K562 (cell line): ENCODE measurements around the gene JAK3. TPM values are rescaled to one million over a fixed set of nuclear protein-coding genes. Genes with fewer than 3 reads are reported as not detected.

Source experiments
- ATAC-seq: fragments of 200-7000 bp; cut with Tn5 transposase; 3 replicates; pipeline ENCODE4 v1.9.1; 2020; ENCODE audit warnings: moderate library complexity
- BruUV-seq: library from RNA; stranded (reverse); fragments of 400-500 nt; replicated peaks from 2 replicates; lab custom pipeline; 2021; lab: Mats Ljungman, UMichigan
- CTCF ChIA-PET: fragments of 300-600 bp; formaldehyde crosslinking; extraction: SDS; loops from one replicate; lab custom pipeline; 2021; ENCODE audit warnings: low intra/inter-chr PET ratio; lab: Yijun Ruan, JAX
- POLR2A ChIA-PET: fragments of 300-600, 350-650 bp; sonication (Branson Sonifier 250); formaldehyde crosslinking; extraction: SDS; loops from one replicate; lab custom pipeline; 2021; ENCODE audit warnings: antibody characterized with exemption, inconsistent platforms; lab: Yijun Ruan, JAX
- DNase-seq, 4 experiments: peaks; one replicate each; pipeline versions ENCODE4 v3.0.0 to v3.0.0-alpha.2; 2011 to 2018; ENCODE audit warnings: low spot score in 3 of 4, mixed read lengths in 3 of 4; ENCODE audit errors: extremely low read depth in 1 of 4
- FAIRE-seq: peaks from 2 replicates; lab custom pipeline; 2011; peaks lifted over from hg19 to GRCh38; lab: Jason Lieb, UNC
- H2AFZ ChIP-seq: 2 replicates; pipeline ENCODE4 v1.6.0; 2011; ENCODE audit warnings: low read depth, low read length, control low read depth, inconsistent platforms
- H3K27ac ChIP-seq: fragments of 200-600 bp; 3 replicates; pipeline ENCODE4 v1.8.0; 2011; ENCODE audit warnings: low read depth, mild to moderate bottlenecking, control low read depth, inconsistent platforms, low read length, moderate library complexity, mixed read lengths; ENCODE audit errors: extremely low read depth
- H3K27me3 ChIP-seq, 2 experiments: fragments of 300-600 bp in 1 of 2; 2 replicates in 1 of 2; 3 replicates in 1 of 2; pipeline versions ENCODE4 v1.6.0 to v1.8.0; 2011; ENCODE audit warnings: inconsistent platforms in 2 of 2, low read length in 2 of 2, mild to moderate bottlenecking in 1 of 2, mixed read lengths in 1 of 2, moderate library complexity in 1 of 2; ENCODE audit not compliant: control insufficient read depth in 2 of 2, insufficient read depth in 2 of 2
- H3K36me3 ChIP-seq: fragments of 300-600 bp; 3 replicates; pipeline ENCODE4 v1.8.0; 2011; ENCODE audit warnings: mild to moderate bottlenecking, low read length, inconsistent platforms; ENCODE audit not compliant: control insufficient read depth, insufficient read depth
- H3K4me1 ChIP-seq, 2 experiments: fragments of 200-600 bp in 1 of 2; replicated peaks in 1 of 2; 2 replicates in 1 of 2; 3 replicates in 1 of 2; pipeline versions ENCODE4 v1.5.1 to v1.8.0; 2011; ENCODE audit warnings: inconsistent platforms in 2 of 2, low read length in 2 of 2, mild to moderate bottlenecking in 1 of 2, mixed read lengths in 1 of 2, moderate library complexity in 1 of 2; ENCODE audit not compliant: control insufficient read depth in 2 of 2, insufficient read depth in 2 of 2
- H3K4me2 ChIP-seq: 2 replicates; pipeline ENCODE4 v1.6.1; 2011; ENCODE audit warnings: low read length, control low read depth, inconsistent platforms, mixed read lengths; ENCODE audit not compliant: insufficient read depth
- H3K4me3 ChIP-seq: fragments of 200-600 bp; sonication (generic), shearing (Covaris generic); 2 replicates; pipeline ENCODE4 v1.5.1; 2016; ENCODE audit warnings: control low read depth, inconsistent platforms
- H3K79me2 ChIP-seq: fragments of 200-600 bp; 3 replicates; pipeline ENCODE4 v1.8.0; 2011; ENCODE audit warnings: low read length, inconsistent platforms; ENCODE audit not compliant: control insufficient read depth, insufficient read depth
- H3K9ac ChIP-seq, 2 experiments: 2 replicates each; pipeline versions ENCODE4 v1.6.0 to v1.6.1; 2011; ENCODE audit warnings: low read depth in 2 of 2, low read length in 2 of 2, control low read depth in 1 of 2, inconsistent platforms in 1 of 2, mild to moderate bottlenecking in 1 of 2, mixed read lengths in 1 of 2; ENCODE audit not compliant: insufficient read depth in 1 of 2
- H3K9me1 ChIP-seq: one replicate; pipeline ENCODE4 v1.6.0; 2011; ENCODE audit warnings: inconsistent platforms, mild to moderate bottlenecking, low read length, moderate library complexity; ENCODE audit not compliant: control insufficient read depth, insufficient read depth
- H3K9me3 ChIP-seq: replicated peaks from 2 replicates; pipeline ENCODE4 v1.5.1; 2011; ENCODE audit warnings: low read depth, low read length, inconsistent platforms; ENCODE audit not compliant: control insufficient read depth, insufficient read depth
- H4K20me1 ChIP-seq: replicated peaks from 2 replicates; pipeline ENCODE4 v1.6.1; 2011; ENCODE audit warnings: low read length, inconsistent platforms, mixed read lengths; ENCODE audit not compliant: control insufficient read depth, insufficient read depth
- CREB3L1 ChIP-seq: fragments of 450-650 bp; IDR thresholded peaks from 2 replicates; pipeline ENCODE4 v1.6.1; 2014; ENCODE audit warnings: low read depth, mild to moderate bottlenecking, moderate library complexity, borderline replicate concordance
- FOXA1 ChIP-seq: fragments of 450-650 bp; IDR thresholded peaks from 2 replicates; pipeline ENCODE4 v1.6.1; 2016; ENCODE audit warnings: mild to moderate bottlenecking, borderline replicate concordance
- GMEB1 ChIP-seq: fragments of 250-450 bp; sonication (Bioruptor Pico); IDR thresholded peaks from 2 replicates; pipeline ENCODE4 v1.4.0; 2020; ENCODE audit warnings: mild to moderate bottlenecking
- KDM1A ChIP-seq, 2 experiments: fragments of 450-650 bp; IDR thresholded peaks; 2 replicates each; pipeline ENCODE4 v1.6.1; 2016; ENCODE audit warnings: mild to moderate bottlenecking in 2 of 2
- MAX ChIP-seq: sonication (generic); formaldehyde crosslinking; IDR thresholded peaks from 2 replicates; pipeline ENCODE4 v1.9.0; 2022; ENCODE audit warnings: mild to moderate bottlenecking, missing genetic modification reagents
- MLX ChIP-seq, 2 experiments: fragments of 450-650 bp in 1 of 2; sonication (generic) in 1 of 2; formaldehyde crosslinking; conservative IDR thresholded peaks; 2 replicates each; pipeline versions ENCODE4 v1.4.0 to v1.8.1; 2020 to 2022; ENCODE audit warnings: mild to moderate bottlenecking in 1 of 2, missing genetic modification reagents in 1 of 2
- MTA1 ChIP-seq: fragments of 450-650 bp; IDR thresholded peaks from 2 replicates; pipeline ENCODE4 v1.6.1; 2017; ENCODE audit warnings: borderline replicate concordance
- MTF1 ChIP-seq: fragments of 250-450 bp; sonication (Bioruptor Pico); IDR thresholded peaks from 2 replicates; pipeline ENCODE4 v1.9.0; 2021; ENCODE audit warnings: moderate library complexity, mild to moderate bottlenecking, inconsistent platforms, borderline replicate concordance
- NCOA6 ChIP-seq: fragments of 450-650 bp; IDR thresholded peaks from 2 replicates; pipeline ENCODE4 v1.6.1; 2017; ENCODE audit warnings: mild to moderate bottlenecking
- NFIC ChIP-seq: fragments of 450-650 bp; IDR thresholded peaks from 2 replicates; pipeline ENCODE4 v1.6.1; 2017; ENCODE audit warnings: mild to moderate bottlenecking, inconsistent platforms
- NR2C1 ChIP-seq, 2 experiments: fragments of 450-650 bp; IDR thresholded peaks; 2 replicates each; pipeline ENCODE4 v1.6.1; 2017; ENCODE audit warnings: mild to moderate bottlenecking in 2 of 2, antibody characterized with exemption in 1 of 2, inconsistent platforms in 1 of 2, missing compliant biosample characterization in 1 of 2, missing genetic modification characterization in 1 of 2
- PHF20 ChIP-seq: fragments of 450-650 bp; IDR thresholded peaks from 2 replicates; pipeline ENCODE4 v1.6.1; 2018; ENCODE audit not compliant: partially characterized antibody
- RBM25 ChIP-seq: fragments of 200-400 bp; formaldehyde crosslinking; IDR thresholded peaks from 2 replicates; pipeline ENCODE4 v1.6.1; 2018; ENCODE audit warnings: low read length, low read depth, moderate library complexity; ENCODE audit not compliant: severe bottlenecking
- SMARCA5 ChIP-seq: fragments of 450-650 bp; IDR thresholded peaks from 2 replicates; pipeline ENCODE4 v1.6.1; 2016
- USF2 ChIP-seq: sonication (generic); formaldehyde crosslinking; IDR thresholded peaks from 2 replicates; pipeline ENCODE4 v1.5.0; 2020; ENCODE audit warnings: missing genetic modification reagents
- ZNF165 ChIP-seq: fragments of 250-450 bp; sonication (Bioruptor Pico); IDR thresholded peaks from 2 replicates; pipeline ENCODE4 v1.4.0; 2020; ENCODE audit warnings: borderline replicate concordance
- ZNF174 ChIP-seq: fragments of 250-450 bp; sonication (Bioruptor Pico); IDR thresholded peaks from 2 replicates; pipeline ENCODE4 v1.4.0; 2020; ENCODE audit warnings: mild to moderate bottlenecking
- WGBS: fragments of 100-300 bp; shearing (Covaris generic); methylation state at CpG from one replicate; pipeline ENCODE4 v1.1.6; 2016; ENCODE audit warnings: low coverage, mixed read lengths; ENCODE audit not compliant: insufficient coverage; ENCODE audit errors: missing lambda C conversion rate; 5-methylcytosine and 5-hydroxymethylcytosine counted together
- in situ Hi-C: fragments of 300-500 bp; cut with MboI; formaldehyde crosslinking; loops from 4 replicates; pipeline ENCODE4 v1.15.0; 2018; ENCODE audit warnings: inconsistent platforms, mixed read lengths
- intact Hi-C: fragments of 100-400 bp; cut with micrococcal nuclease; formaldehyde crosslinking; loops from 2 replicates; pipeline ENCODE4 v1.14.2; 2022
- polyA plus RNA-seq, 8 experiments: library from polyadenylated mRNA; depleted of rRNA in 4 of 8; stranded (reverse) in 5 of 8; unstranded in 3 of 8; fragments of >200 nt; fragmentation: Nextera tagmentation in 2 of 8; fragmentation: Illumina TruSeq in 1 of 8; extraction: Ambion mirVana in 2 of 8; extraction: Trizol in 1 of 8; gene quantifications; 2 replicates each; pipeline versions ENCODE4 v1.2.1 to v1.2.3, GENCODE V29; 2011 to 2014; ENCODE audit warnings: inconsistent platforms in 1 of 8, missing spikeins in 1 of 8
- total RNA-seq, 7 experiments: library from RNA; depleted of rRNA in 6 of 7; stranded (reverse); fragments of >200 nt in 6 of 7; fragmentation: Illumina TruSeq in 2 of 7; extraction: Trizol in 2 of 7; gene quantifications; 2 replicates each; pipeline versions ENCODE4 v1.2.1 to v1.2.3, GENCODE V29; 2011 to 2021; ENCODE audit warnings: low replicate concordance in 1 of 7

Gene JAK3
- total and polyA plus RNA-seq, 9 of the 15 experiments (the other 6 are each of a cell fraction or from before 2014, with no cell fraction given) = 0.01 to 0.18 (median 0.07) TPM; not detected in 1

- H2AFZ ChIP-seq = peak within 1 kb of the TSS; percentile 89
- H3K9ac ChIP-seq = peak within 1 kb of the TSS; percentile 49 to 90; a peak in 3 of 4 replicates
- ChIA-PET CTCF (no interaction called here), POLR2A (interaction anchor here (0.7 kb wide), 1 partner anchor 188 kb away, joined by 3 read pairs; no protein-coding TSS in a partner anchor)
- H3K9me3 ChIP-seq = no peaks in the 10 kb centered on the region
- no peaks in the 10 kb centered on the region for H3K9me1 ChIP-seq
- WGBS = 2% methylated on average over 37 of the region's 50 CpGs
- DNase-seq (peak; percentile 56 to 83 (median 79)), FAIRE-seq (no peak), ATAC-seq (peak; percentile 73)
- no peak within 1 kb of the TSS for H3K27ac ChIP-seq
- peak within 1 kb of the TSS; percentile 74 for H3K4me2 ChIP-seq
- H3K79me2 ChIP-seq = no peaks in the 10 kb centered on the region
- H3K4me3 ChIP-seq = peak within 1 kb of the TSS; percentile 40
- no peaks in the 10 kb centered on the region for H3K36me3 ChIP-seq
- H3K27me3 ChIP-seq = peaks cover 4 to 24% of the 10 kb centered on the region in 2 experiments; a peak in 3 of 5 replicates
- in situ Hi-C loops = no loop called here
- peaks cover 15 to 26% of the 10 kb centered on the region in 2 experiments; a peak in 4 of 5 replicates for H3K4me1 ChIP-seq
- BruUV-seq = no TSS peak
- H4K20me1 ChIP-seq = no peaks in the 10 kb centered on the region
- intact Hi-C loops = loop anchor here (5.0 kb wide), 1 partner anchor 62 kb away; the partner anchor contains the start of gene RPL18A
- TF ChIP-seq KDM1A (IDR thresholded peaks at IDR 0.05) = peak; percentile 52 to 92; a peak in 3 of 4 replicates
- TF ChIP-seq RBM25 = peak; percentile 73
- TF ChIP-seq SMARCA5 = peak; percentile 87; the same call in 1 of the 2 replicates
- no peak for TF ChIP-seq NCOA6
- peak; percentile 32; the same call in 1 of the 2 replicates for TF ChIP-seq ZNF165
- no peak for TF ChIP-seq ZNF174 (CRISPR knock-in tag)
- no peak for TF ChIP-seq MTF1
- TF ChIP-seq GMEB1 = no peak
- no peak for TF ChIP-seq MLX (CRISPR knock-in tag; conservative IDR thresholded peaks at IDR 0.05)
- no peak for TF ChIP-seq FOXA1
- TF ChIP-seq MTA1 = peak; percentile 59; the same call in 1 of the 2 replicates
- TF ChIP-seq CREB3L1 = no peak
- no peak for TF ChIP-seq NR2C1 (IDR thresholded peaks at IDR 0.05)
- TF ChIP-seq NR2C1 (tag; IDR thresholded peaks at IDR 0.05) = no peak
- TF ChIP-seq MAX (CRISPR knock-in tag) = peak; percentile 66; the same call in 1 of the 2 replicates
- TF ChIP-seq NFIC = peak; percentile 99
- peak; percentile 75 for TF ChIP-seq USF2 (CRISPR knock-in tag)
- peak; percentile 68 for TF ChIP-seq PHF20
These were observed 52.9 kb downstream of the JAK3 start, which contains the start of gene B3GNT3 for GRCh38 chr19:17794731-17795494. B3GNT3 (plus strand) TSS chr19:17795138; CDS start chr19:17807808, 12,670 bp downstream.
